Activated B cell treated with CpG ODN at 0.5 μM for 24 hours (primary cell): ENCODE measurements around the gene C11orf86. TPM values are rescaled to one million over a fixed set of nuclear protein-coding genes. Genes with fewer than 3 reads are reported as not detected.

ENCODE experiments used
- ATAC-seq: fragments of 200-7000 bp; cut with Tn5 transposase; one replicate; pipeline ENCODE4 v1.10.0; 2021; ENCODE audit warnings: low read depth, mild to moderate bottlenecking, moderate library complexity
- CTCF ChIA-PET: fragments of 350-600 bp; sonication (Branson Sonifier 250); formaldehyde crosslinking; loops from one replicate; lab custom pipeline; 2021; ENCODE audit warnings: antibody characterized with exemption; lab: Charles Lee
- POLR2A ChIA-PET: fragments of 350-600 bp; sonication (Branson Sonifier 250); formaldehyde crosslinking; loops from one replicate; lab custom pipeline; 2021; ENCODE audit warnings: antibody characterized with exemption; lab: Charles Lee
- DNase-seq: peaks from one replicate; pipeline ENCODE4 v3.0.0; 2022
- H3K27ac Mint-ChIP-seq: one replicate; pipeline ENCODE4 v1.8.0; 2020; ENCODE audit warnings: mixed read lengths
- H3K27me3 Mint-ChIP-seq: one replicate; pipeline ENCODE4 v1.8.0; 2021; ENCODE audit warnings: mixed read lengths
- H3K36me3 Mint-ChIP-seq: one replicate; pipeline ENCODE4 v1.8.0; 2021; ENCODE audit warnings: low read depth, mixed read lengths
- H3K4me1 Mint-ChIP-seq: one replicate; pipeline ENCODE4 v1.8.0; 2021; ENCODE audit warnings: mixed read lengths
- H3K4me3 Mint-ChIP-seq: one replicate; pipeline ENCODE4 v1.8.0; 2020; ENCODE audit warnings: mild to moderate bottlenecking, mixed read lengths
- H3K9me3 Mint-ChIP-seq: one replicate; pipeline ENCODE4 v1.8.0; 2020; ENCODE audit warnings: mixed read lengths
- CTCF ChIP-seq: fragments of 200-600 bp; IDR thresholded peaks from one replicate; pipeline ENCODE4 v1.8.0; 2022; ENCODE audit warnings: antibody characterized with exemption, mild to moderate bottlenecking
- intact Hi-C: fragments of 100-400 bp; cut with micrococcal nuclease; formaldehyde crosslinking; loops from one replicate; pipeline ENCODE4 v1.15.1; 2024
- total RNA-seq: library from RNA; stranded (reverse); gene quantifications from 2 replicates; pipeline ENCODE4 v1.2.3, GENCODE V29; 2022

The C11orf86 gene
- total RNA-seq, result not detected in 2 replicates

DNA sequence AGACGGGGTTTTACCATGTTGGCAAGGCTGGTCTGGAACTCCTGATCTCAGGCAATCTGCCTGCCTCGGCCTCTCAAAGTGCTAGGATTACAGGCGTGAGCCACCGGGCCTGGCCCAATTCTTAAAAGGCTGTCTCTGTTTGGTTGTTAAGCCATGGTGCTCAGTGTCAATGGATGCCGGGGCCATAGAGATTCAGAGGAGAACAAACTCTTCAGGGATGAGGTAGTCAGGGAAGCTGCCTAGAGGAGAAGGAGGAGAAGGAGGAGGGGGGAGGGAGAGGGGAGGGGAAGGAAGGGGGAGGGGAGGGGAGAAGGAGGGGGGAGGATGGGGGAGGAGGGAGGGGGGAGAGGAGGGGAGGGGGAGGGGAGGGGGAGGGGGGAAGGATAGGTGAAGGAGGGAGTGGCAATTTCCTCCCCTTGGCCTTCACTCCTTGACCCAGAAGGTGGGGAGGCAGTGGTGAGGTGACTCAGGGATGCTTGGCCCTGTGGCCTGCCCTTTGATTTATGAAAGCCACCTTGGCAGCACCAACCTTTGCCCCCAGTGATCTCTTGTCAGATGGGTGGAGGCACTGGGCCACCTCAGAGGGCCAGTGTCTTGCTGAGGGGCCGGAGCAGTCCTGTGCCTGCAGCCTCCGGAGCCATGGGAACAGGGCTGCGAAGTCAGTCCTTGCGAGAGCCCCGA is at the start of gene C11orf86:
C11orf86 (plus strand) TSS at position 581 of the 681 bp plus-strand sequence; CDS start at position 640, 59 bp downstream.
- ATAC-seq (no peak), DNase-seq (no peak)
- Mint-ChIP-seq H3K9me3 (peaks cover 3% of the 10 kb centered on the region), H3K27me3 (peaks cover 13% of the 10 kb centered on the region), H3K4me3 (no peak within 1 kb of the TSS), H3K4me1 (no peaks in the 10 kb centered on the region), H3K36me3 (no peaks in the 10 kb centered on the region), H3K27ac (no peak within 1 kb of the TSS)
- no peak for TF ChIP-seq CTCF
- intact Hi-C loops, result no loop called here
- POLR2A ChIA-PET, result no interaction called here
- CTCF ChIA-PET, result no interaction called here

DNA sequence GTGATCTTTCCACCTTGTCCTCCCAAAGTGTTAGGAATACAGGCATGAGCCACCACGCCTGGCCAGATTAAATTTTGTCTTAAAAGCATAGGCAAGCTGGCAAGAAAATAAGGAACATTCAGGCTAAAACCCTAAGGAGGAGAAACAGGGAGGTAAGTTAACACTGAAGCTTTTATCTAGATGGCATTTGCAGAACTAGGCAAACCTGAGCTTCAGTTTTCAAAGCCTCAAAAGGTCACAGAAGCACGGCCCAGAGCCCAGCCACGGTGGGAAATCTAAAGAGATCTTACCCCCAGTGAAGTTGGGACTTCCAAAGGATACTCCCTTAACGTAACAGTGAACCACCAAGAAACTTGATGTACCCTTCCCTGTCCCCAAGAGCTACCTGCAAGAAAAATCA is 45.4 kb upstream of the C11orf86 start:
- ATAC-seq (no peak), DNase-seq (no peak)
- H3K27ac Mint-ChIP-seq, result no peak overlapping the region
- intact Hi-C loops, result no loop called here
- POLR2A ChIA-PET, result no interaction called here
- no peaks in the 10 kb centered on the region for H3K36me3 Mint-ChIP-seq
- no peaks in the 10 kb centered on the region for H3K9me3 Mint-ChIP-seq
- CTCF ChIA-PET, result no interaction called here
- no peaks in the 10 kb centered on the region for H3K4me1 Mint-ChIP-seq
- H3K4me3 Mint-ChIP-seq, result no peak overlapping the region
- peaks cover 20% of the 10 kb centered on the region for H3K27me3 Mint-ChIP-seq
- TF ChIP-seq CTCF, result no peak

- CTCF ChIA-PET, result no interaction called here
- POLR2A ChIA-PET, result no interaction called here
- Mint-ChIP-seq H3K27ac (no peak overlapping the region), H3K9me3 (no peaks in the 10 kb centered on the region), H3K27me3 (peaks cover 25% of the 10 kb centered on the region), H3K4me3 (no peak overlapping the region), H3K4me1 (no peaks in the 10 kb centered on the region), H3K36me3 (no peaks in the 10 kb centered on the region)
- ATAC-seq, result no peak
- DNase-seq, result no peak
- intact Hi-C loops, result no loop called here
- TF ChIP-seq CTCF, result no peak
Measured at GRCh38 chr11:66932543-66932942, 42.6 kb upstream of the C11orf86 start.

GRCh38 chr11:66933531-66933930 is 41.6 kb upstream of the C11orf86 start:
- no peaks in the 10 kb centered on the region for H3K36me3 Mint-ChIP-seq
- POLR2A ChIA-PET, result no interaction called here
- no peak overlapping the region for H3K27ac Mint-ChIP-seq
- TF ChIP-seq CTCF, result no peak
- ATAC-seq (no peak), DNase-seq (no peak)
- CTCF ChIA-PET, result no interaction called here
- intact Hi-C loops, result no loop called here
- no peak overlapping the region for H3K4me3 Mint-ChIP-seq
- peaks cover 23% of the 10 kb centered on the region for H3K27me3 Mint-ChIP-seq
- no peaks in the 10 kb centered on the region for H3K4me1 Mint-ChIP-seq
- H3K9me3 Mint-ChIP-seq, result no peaks in the 10 kb centered on the region

- peaks cover 26% of the 10 kb centered on the region for H3K27me3 Mint-ChIP-seq
- no peak for ATAC-seq
- H3K4me1 Mint-ChIP-seq, result no peaks in the 10 kb centered on the region
- H3K4me3 Mint-ChIP-seq, result no peak overlapping the region
- no peaks in the 10 kb centered on the region for H3K9me3 Mint-ChIP-seq
- H3K36me3 Mint-ChIP-seq, result no peaks in the 10 kb centered on the region
- DNase-seq, result no peak
- ChIA-PET POLR2A (no interaction called here), CTCF (no interaction called here)
- no peak overlapping the region for H3K27ac Mint-ChIP-seq
- TF ChIP-seq CTCF, result no peak
- intact Hi-C loops, result no loop called here
Measured at GRCh38 chr11:66934950-66935779, 39.9 kb upstream of the C11orf86 start.
